A375 (cell line): Measurements from ENCODE around the gene OR13C3. TPM values are rescaled to one million over a fixed set of nuclear protein-coding genes. Genes with fewer than 3 reads are reported as not detected.

Source experiments
- total RNA-seq: library from RNA; depleted of rRNA; stranded (reverse); fragments of >200 nt; shearing (Covaris generic); gene quantifications from 2 replicates; pipeline ENCODE4 v1.2.3, GENCODE V29; 2014; rRNA removed

OR13C3 gene
- not detected in 2 replicates for total RNA-seq

DNA sequence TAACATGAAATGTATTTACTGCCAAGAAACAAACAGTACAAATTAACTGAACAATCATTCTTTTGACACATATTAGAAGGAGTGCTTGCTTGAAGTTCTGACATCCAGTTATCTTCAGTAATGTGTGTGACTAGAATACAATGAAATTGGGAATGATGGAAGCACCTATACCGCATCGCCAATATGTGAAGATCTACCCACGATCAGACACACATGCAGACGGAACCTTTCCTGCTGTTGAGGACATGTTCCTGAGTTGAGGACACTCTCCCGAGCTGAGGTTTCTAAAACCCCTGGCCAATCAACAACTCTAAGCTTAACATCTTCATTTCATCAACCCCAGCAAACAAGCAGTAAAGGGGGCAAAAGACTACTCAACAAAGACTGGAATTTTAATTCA, at the start of gene OR13C3:
Gene OR13C3 (minus strand): TSS at position 101 of the 400 bp plus-strand sequence. CDS start 133 bp downstream, outside the sequence.

GRCh38 chr9:104568868-104569267, 32.2 kb upstream of the OR13C3 start, which contains the start of gene OR13C8:
OR13C8 (plus strand) TSS chr9:104569168; CDS start chr9:104569168, 0 bp downstream.

GRCh38 chr9:104527109-104527508, 9.5 kb downstream of the OR13C3 start, which contains the start of gene OR13C4:
OR13C4 (minus strand) TSS chr9:104527209; CDS start chr9:104527209, 0 bp downstream.

DNA sequence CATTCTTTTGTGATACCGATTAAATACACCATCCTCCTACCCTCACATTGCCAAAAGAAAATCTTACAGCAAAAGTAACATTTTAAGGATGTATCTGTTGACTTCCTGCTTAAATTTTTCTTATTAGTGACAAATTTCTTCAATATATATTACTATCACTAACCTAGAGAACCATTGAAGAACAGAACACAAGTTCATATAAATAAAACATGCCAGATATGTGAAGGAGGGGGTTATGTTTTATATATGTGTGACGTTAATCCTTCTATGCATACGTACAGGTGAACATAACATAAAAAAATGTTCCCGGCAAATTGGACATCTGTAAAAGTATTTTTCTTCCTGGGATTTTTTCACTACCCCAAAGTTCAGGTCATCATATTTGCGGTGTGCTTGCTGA, 32.7 kb downstream of the OR13C3 start, which contains the start of gene OR13F1:
Gene OR13F1 (plus strand): TSS at position 301 of the 400 bp plus-strand sequence. CDS start 0 bp downstream, at position 301.

Other genes with a start within 250 kb of the OR13C3 start
- gene OR13F1, start 32.6 kb downstream of the OR13C3 start, total RNA-seq = not detected in 2 replicates
- gene OR13C4, start 9.6 kb downstream of the OR13C3 start, total RNA-seq = not detected in 2 replicates
- gene OR13C8, start 32.3 kb upstream of the OR13C3 start, total RNA-seq = not detected in 2 replicates
- gene OR13C5, start 62.6 kb upstream of the OR13C3 start, total RNA-seq = not detected in 2 replicates
- gene OR13C2, start 68.8 kb upstream of the OR13C3 start, total RNA-seq = not detected in 2 replicates
- gene OR13C9, start 81.3 kb upstream of the OR13C3 start, total RNA-seq = not detected in 2 replicates
- not detected in 2 replicates for gene OR13D1, start 157.7 kb upstream of the OR13C3 start, total RNA-seq
- gene NIPSNAP3A, start 210.8 kb upstream of the OR13C3 start, total RNA-seq = 12.4 and 14.4 TPM in 2 replicates
- gene NIPSNAP3B, start 227.3 kb upstream of the OR13C3 start, total RNA-seq = 2.4 and 2.5 TPM in 2 replicates